NCI-H2107 treated with DMSO at 0.1 percent for 48 hours (cell line): Measurements from ENCODE around the gene LCT.
"Not testable (repeated sequence)": the region's sequence is repeated elsewhere in the genome, so short reads cannot be mapped to it uniquely, and the experiment has no call there.

ENCODE experiments used
- DNase-seq: peaks from one replicate; lab custom pipeline; 2025; ENCODE audit not compliant: unreplicated experiment; lab: John Stamatoyannopoulos, UW

Gene LCT

DNA sequence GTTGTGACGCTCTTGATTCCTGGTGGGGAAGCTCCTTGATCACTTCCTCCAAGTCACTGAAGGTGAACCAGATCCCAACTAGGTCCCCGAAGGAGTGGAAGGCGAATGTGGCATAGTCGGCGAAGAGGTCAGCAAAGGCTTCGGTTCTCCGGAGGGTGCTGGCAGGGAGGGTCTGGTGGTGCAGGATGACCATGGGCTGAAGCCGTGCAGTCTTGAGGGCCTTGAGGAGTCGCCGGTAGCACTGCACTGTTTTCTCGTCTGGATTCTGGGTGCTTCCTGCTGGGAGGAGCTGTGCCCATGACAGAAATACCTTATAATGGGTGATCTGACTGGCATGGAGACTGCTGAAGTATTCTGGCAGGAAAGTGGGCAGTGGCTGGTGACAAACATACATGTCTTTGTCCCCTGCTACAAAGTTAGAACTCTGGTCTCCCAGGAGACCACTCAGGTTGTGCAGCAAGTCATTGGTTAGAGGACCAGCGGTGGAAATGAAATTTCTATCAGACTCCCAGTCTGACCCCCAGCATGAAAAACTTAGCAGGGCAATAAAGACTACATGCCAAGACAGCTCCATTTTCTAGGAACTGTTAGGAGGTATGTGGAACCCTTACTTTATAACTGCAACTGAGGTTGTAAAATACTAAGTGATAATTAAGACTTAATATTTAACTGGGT, at the start of gene LCT:
Gene LCT, minus strand, starts transcription at position 589 of the 675 bp plus-strand sequence. Its CDS starts 15 bp downstream, at position 574.
- DNase-seq: no peak

DNA sequence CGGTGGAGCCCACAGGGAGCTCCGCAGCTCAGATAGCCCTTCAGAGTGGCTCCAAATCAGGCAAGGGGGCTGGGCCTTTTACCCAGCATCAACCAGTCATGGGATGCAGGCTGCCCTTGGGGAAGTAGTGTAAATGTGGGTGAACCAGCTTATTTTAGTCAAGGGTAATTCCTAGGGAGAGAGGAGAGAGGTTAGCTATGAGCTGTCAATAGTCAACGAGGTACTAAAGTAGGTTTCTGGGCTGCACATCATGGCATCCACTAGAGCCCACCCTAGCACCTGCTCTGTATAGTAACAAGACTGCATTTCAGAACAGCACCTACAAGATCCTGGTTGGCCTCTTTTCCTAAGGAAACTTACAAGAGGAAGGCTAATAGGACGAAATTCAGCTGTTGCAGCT, 48.7 kb upstream of the LCT start:
- DNase-seq: no peak

DNA sequence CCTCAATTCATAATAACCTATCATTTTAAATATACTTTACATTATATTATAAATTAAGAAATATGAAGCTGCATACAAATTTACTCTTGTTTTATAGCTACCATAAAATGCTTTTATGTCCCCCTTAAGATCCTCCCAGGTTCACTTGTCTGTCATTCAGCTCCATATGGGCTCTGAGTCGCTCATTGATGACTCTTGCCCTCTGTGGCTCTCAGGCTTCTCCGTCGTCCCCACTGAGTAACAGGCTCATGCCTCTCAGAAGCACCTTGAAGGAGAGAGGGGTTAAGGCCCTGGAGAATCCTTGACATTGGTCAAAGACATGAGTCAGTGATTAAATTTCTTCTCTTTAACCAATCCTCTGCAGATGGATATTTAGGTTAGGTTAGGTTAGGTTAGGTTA, 45.4 kb upstream of the LCT start:
- no peak for DNase-seq

DNA sequence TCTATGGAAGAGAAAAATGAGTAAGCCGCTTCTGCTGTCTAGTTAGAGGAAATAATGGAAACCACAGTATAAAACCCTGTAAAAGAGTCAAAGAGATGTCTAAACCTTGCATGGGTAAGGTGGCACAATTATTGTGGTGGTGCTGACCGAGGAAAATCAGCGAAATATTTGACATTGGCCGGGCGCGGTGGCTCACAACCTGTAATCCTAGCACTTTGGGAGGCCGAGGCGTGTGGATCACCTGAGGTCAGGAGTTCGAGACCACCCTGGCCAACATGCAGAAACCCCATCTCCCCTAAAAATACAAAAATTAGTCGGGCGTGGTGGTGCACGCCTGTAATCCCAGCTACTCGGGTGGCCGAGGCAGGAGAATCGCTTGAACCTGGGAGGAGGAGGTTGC, 39.8 kb upstream of the LCT start:
- not testable (repeated sequence) for DNase-seq

DNA sequence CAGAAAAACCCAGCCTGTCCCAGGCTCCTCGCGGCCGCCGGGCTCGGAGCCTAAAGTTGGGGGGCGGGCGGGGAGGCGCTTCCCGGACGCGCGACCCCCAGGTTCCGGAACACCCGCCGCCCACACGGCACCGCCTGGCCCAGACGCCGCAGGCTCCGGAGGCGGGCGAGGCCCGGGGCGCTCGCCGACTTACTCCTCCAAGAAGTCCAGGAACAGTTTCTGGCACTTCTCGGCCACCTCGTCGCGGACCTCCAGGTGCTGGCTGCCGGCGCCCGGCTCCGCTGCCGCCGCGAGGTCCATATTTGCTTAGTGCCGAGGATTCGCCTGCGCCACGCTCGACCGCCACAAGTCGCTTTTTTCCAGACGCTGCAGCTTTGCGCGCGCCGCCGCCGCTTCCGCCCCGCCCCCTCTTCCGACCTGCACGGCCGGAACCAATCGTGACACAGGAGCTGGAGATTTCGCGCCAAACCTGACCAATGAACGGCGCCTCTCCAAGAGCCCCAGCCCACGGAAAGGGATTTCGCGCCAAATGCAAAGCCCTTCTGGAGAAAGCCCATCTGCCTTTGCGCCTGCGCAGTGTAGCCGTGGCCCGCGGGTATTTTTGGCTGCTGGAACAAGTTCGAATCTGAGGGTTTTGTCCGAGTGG, 39.2 kb upstream of the LCT start, which contains the start of gene MCM6:
Gene MCM6, minus strand, starts transcription at position 378 of the 646 bp plus-strand sequence. Its CDS starts 78 bp downstream, at position 300.
- DNase-seq: peak; percentile 87

DNA sequence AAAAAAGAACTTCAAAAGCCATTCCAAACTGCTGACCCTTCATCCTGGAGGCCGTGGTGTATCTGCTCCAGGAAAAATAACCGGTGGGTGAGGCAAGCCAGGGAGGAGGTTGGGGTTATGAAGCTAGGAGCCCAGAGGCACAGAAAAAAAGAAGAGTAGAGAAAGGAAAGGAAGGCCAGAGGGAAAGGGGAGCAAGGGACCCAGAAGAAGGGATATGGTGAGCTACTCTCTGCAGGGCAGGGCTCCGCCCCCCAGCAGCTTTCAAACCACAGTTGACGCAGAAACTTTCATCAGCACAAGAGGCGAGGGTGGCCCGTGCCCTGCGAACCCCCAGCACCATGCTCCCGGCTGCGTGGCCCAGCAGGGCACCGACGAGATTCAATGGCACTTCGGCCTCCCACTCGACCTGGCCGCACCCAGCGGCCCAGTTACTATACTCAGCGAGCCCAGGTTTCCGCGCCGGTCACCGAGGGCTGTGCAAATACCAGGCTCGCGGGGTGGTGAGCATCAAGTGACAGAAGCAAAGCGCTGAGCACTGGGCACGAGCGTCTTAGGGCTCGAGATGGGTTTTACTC, 38.6 kb upstream of the LCT start:
- no peak for DNase-seq

DNA sequence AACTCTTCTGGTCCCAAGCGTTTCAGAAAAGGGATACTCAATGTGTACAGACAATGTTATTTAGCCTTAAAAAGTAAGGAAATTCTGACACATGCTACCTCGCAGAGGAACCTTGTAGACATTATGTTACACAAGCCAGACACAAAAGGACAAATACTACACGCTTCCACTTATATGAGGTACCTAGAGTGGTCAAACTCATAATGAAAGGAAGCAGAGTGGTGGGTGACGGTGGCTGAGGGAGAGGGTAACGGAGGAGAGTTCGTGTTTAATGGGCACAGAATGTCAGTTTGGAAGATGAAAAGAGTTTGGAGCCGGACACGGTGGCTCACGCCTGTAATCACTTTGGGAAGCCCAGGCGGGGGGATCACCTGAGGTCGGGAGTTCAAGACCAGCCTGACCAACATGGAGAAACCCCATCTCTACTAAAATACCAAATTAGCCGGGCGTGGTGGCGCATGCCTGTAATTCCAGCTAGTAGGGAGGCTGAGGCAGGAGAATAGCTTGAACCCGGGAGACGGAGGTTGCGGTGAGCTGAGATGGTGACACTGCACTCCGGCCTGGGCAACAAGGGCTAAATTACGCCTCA, 37.9 kb upstream of the LCT start:
- no peak for DNase-seq

DNA sequence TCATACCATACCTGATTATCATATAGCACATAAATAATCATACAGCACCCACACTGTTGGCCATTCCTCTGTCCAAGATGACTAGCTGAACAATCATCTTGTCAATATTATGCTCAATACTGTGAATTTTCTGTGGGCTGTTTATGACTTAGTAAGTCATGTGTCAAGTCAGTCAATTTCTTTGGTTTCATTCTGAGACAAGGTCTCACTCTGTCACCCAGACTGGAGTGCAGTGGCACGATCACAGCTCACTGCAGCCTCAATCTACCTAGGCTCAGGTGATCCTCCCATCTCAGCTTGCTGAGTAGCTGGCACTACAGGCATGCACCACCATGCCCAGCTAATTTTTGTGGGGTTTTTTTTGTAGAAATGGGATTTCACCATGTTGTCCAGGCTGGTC, 33.6 kb upstream of the LCT start:
- no peak for DNase-seq

DNA sequence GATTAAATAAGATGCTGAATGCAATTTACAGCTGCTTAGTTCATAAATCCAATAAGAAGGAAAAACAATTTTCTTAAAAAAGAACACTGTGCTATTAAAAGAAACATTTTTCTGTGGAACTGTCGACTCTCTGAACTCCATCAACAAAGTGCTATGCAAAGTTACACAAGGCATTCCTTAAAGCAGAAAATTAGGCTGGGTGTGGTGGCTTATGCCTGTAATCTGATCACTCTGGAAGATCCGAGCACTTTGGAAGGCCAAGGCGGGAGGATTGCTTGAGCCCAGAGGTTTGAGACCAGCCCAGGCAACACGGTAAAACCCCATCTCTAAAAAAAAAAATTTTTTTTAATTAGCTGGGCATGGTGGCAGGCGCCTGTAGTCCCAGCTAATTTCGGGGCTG, 26.2 kb upstream of the LCT start:
- no peak for DNase-seq

DNA sequence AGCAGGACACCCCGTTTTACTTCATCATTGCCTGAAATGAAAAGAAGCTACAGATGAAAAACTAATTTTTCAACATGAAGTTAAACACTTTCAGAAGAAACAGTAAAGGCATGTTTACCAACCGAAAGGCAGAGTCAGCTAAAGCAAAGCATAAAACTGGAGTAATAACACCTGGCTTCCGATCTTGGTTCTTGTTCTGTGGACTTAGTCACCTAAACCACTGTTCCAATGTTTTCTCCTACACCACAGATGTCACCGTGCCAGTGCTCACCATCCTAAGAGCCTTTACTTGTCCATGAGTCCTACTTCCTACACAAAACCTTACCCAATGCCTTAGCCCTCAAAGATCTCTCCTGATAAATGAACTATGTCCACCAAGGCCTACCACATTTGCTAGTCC, 25.7 kb upstream of the LCT start:
- no peak for DNase-seq

DNA sequence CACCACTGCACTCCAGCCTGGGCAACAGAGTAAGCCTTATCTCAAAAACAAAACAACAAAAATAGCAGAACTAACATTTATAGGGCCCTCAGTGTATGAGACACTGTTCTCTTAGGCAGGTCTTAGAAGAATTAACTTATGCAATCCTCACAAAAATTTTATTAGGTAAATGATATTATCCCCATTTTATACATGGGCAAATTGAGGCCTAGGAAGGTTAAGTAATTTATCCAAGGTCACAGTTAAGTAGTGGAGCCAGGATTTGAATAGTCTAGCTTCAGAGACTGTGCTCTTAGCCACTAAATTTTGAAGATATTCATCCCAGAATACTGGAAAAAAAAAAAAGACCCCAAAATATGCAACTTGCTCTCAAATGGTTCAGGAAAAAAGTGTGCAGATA, 16.4 kb upstream of the LCT start:
- no peak for DNase-seq

DNA sequence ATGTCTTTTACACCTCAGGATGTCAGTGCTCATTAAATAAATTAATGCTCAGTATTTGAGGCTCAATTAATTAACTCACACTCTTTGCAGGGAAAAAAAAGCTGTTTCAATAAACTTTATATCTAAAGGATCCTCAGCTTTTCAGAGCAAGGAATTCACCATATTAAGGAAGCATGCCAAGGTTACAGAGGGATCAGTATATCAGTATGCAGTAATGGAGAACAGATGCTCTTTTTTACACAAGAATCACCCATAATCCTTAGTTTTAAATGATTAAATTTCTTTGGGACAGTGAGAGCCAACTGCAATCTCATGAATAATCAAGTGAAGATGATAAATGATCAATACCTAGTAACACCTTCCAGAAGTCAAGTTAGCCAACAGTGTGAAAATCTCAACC, 14.9 kb upstream of the LCT start:
- no peak for DNase-seq

DNA sequence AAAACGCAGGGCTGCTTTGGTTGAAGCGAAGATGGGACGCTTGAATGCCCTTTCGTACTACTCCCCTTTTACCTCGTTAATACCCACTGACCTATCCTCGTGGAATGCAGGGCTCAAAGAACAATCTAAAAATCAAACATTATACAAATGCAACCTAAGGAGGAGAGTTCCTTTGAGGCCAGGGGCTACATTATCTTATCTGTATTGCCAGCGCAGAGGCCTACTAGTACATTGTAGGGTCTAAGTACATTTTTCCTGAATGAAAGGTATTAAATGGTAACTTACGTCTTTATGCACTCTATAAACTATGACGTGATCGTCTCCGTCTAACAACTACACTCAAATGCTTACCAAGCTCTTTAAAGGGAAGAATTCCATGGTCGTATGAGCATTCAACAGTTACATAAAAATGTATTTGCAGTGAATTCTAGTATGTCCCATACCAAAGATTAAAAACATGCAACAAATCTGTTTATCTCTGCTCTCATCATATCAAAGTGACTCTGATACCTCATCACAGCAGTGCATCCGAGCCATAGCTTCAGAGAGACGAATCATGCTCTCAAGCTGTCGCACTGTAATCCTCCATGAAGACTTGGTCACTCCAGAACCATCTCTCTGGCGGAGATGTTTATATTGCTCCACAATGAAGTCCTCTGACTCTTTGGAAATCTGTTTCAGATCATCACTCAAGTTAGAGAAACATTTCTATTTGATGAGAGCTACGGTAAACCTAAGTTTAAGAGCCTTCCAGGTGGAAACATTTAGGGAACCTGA, 14.1 kb upstream of the LCT start:
- DNase-seq: no peak

DNA sequence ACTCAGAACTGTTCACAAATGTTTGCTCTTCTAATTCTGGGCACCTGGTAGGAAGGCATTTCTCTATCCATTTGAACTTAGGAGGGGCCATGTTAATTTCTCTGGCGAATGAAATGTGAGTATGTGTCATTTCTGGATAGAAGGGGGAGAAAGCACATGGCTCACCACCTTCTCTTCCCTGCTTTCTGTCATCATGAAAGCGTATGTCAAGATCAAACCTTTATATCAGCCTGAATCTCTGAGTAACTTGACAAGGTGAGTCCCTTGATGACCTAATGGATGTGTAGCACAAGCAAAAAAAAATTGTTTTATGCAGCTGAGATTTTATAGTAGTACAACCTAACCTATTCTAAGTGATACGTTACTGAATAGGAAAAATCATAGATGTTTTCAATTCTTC, 12.1 kb upstream of the LCT start:
- DNase-seq: no peak

DNA sequence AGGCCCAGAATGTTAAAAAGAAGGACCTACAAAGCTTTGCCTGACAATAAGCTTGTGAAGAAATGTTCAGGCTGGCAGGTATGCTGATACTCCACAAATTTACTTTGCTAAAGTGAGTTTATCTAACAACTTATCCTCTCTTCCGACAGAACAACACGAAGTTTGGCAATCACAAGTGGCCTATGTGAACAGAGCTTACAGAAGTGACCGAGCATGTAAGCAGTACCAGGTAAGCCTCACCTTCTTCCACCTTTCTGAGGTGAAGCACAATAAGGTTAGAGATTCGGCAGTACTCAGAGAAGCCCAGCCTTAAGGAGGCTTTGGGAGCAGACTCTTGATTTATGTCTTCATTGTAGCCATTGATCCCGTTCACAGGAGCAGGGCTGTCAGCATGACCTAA, 9.0 kb upstream of the LCT start:
- DNase-seq: no peak

DNA sequence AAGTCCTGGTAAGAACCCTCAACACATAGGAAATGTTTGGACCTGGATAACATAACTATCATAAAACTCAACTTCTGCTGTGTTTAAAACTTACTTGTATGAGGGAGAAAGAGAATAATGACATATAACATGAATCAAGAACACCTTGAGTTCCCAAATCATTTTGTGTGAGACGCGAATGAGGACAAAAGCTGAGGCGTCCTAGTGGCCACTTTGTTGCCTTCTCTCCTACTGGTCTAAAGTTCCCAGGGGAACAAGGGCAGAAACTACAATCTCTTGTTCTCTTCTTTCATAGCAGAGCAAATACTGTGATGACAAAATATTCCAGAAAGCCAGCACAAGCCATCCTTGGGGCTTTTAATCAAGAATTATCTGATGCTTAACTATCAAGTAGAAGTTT, 8.3 kb upstream of the LCT start:
- no peak for DNase-seq

DNA sequence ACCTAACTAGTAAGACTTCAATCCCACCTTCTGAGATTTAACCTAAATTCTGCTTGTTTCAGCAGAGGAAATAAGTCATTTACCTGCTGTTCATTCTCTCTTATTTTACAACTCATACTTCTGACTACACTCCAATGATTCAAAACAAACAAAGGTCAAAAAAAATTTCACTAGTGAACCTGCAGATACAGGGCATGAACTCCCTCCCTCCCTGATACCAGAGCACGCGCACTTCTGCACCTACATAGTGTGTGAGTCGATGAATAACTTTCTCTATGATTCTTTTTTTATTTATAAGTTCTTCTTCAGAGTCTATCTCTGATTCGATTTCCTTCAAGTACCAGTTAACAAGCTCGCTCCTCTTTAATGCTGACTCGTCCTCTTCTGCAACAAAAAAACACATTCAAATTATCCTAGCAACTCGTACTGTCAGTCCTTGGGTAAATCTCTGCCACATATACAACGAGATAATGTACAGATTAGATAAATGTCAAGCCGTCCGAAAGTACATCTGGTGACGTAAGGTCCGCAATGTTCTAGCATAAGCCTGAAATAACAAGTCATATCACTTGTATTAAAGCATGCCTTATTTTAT, 7.4 kb upstream of the LCT start:
- no peak for DNase-seq

DNA sequence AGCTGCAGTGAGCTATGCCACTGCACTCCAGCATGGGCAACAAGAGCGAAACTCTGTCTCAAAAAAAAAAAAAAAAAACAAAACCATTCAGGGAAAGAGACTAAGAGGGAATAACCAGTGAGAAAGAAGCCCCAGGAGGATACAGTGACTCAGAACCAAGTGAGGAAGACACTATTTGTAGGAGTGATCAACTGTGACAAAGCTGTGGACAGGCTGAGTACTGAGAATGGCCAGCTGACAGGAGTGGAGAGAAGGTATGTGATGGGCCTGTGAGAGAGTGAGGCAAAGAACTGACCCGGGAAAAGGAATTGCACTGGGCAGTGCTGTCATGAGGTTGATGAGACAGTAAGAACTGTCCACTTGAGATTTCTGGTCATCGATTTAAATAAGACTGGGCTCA, 6.7 kb upstream of the LCT start:
- no peak for DNase-seq

DNA sequence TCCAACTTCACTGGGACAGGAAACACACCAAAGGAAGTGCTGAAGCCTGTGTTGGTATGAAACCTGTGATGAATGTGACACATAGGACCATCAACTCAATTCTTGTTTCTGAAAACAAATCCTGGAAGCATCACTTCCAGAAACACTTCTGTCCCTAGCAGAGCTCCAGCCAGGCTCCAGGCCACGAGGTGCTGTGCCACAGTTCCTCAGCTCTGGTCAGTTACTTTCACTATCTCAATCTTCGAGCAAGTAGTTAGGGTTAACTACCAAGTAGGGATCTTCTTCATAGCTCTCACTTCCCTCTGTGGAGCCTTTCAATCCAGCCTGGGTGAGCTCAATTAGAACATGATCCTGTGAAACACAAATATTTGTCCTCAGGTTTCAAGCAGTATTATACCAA, 3.6 kb upstream of the LCT start:
- DNase-seq: no peak

DNA sequence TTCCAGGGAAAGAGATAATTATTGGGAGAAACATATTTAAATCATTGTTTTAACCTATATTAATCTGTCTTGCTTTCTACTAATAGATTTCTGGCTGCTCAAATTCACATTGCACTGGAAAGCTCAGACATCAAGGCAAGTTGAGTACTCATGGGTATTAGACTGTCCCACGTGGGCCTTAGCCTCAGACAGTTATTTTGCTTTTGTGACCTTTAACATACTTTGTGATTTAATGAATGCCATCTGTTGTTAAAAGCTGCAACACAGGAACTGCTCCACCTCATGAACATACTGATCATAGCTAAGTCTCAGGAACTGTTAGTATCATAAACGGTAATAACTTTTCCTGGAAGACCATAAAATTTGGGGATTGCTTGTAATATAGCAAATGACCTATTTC, 2.7 kb upstream of the LCT start:
- no peak for DNase-seq

DNA sequence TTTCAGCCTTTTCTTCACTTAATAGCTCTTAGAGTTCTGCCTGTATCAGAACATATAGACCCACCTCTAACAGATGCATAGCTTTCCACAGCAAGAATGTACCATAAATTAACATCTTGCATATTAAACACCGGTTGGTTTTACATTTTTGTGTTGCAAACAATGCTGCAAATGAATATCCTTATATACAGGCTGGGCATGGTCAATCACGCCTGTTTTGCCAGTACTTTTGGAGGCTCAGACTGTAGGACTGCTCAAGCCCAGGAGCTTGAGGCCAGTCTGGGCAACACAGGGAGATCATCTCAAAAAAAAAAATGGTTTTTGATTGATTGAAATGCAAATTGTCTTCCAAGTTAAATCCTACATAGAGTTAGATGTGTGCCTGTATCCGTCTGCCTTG, 1.5 kb upstream of the LCT start:
- no peak for DNase-seq
